Eye (tissue), 1 donor: Measurements from ENCODE around the gene GCH1.

Experiments
- DNase-seq: peaks from one replicate; pipeline ENCODE4 v3.0.0-alpha.2; 2015

Gene GCH1

DNA sequence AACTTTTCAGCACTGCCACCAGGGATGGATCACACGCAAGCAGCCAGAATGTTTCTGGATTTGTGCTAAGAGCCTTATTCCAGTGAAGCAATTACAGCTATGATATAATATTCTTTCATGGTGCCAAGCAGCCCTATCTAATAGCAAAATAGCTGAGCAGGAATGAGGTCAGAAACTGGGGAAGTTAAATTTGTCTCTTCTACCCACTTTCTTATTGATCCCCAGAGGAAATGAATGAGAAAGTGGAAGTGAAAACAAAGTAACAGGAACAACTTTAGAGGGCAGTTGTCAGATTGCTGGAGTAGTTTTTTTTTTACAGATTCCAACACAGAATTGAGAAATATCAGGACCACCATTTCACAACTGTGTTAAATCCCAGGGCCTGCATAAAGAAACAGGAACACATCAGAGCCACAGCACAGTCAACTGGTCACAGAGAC is 44.8 kb downstream of the GCH1 start:
- DNase-seq = no peak

DNA sequence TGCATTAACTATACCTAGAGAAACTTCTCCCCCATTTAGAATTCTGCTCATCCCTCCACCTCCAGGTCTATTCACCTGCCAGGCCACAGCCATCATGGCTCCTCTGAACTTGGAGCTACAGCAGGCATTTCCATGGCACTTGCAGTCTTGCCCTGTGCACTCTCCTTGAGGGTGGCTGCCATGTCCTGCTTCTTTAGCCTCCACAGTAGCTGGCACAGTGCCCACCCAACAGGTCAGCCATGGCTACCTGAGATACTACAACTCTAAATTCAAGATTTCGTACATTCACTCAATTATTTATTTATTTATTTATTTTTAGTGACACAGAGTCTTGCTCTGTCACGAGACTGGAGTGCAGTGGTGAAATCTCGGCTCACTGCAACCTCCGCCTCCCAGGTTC is 46.5 kb downstream of the GCH1 start:
- no peak for DNase-seq

DNA sequence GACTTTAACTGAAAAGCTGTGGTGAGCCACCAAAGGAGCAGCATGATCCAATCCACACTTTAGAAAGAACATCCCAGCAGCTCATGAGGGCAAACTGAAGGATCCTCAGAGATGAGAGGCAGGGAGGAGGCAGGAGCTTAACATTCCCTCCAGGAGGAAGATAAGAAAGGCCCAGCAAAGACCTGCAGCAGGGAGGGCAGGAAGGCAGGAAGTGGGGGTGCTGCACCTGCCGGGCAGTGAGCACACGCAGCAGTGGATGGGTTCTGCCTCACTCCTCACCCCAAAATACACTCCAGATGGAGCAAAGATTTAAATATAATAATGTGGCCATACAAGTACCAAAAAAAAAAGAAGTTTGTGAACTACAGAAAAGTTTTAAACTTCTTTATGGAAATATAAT is 48.4 kb downstream of the GCH1 start:
- no peak for DNase-seq

DNA sequence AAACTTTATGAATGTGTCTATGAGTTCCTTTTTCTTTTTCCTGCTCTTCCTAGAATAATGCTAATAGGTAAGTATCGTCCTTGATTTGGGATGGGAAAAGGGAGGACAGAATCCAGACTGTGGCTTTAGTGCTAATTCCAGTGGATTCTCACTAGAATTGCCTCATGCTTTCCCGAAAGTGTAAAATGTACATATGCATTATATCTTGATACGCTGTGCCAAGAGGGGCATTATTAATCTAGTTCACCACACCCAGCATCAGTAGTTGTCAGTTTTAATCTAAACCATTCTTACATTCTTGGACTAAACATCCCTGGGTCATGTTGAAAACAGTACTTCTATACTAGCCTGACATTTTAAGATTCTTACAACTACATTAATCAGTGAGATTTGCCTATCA is 49.3 kb downstream of the GCH1 start:
- DNase-seq = no peak

DNA sequence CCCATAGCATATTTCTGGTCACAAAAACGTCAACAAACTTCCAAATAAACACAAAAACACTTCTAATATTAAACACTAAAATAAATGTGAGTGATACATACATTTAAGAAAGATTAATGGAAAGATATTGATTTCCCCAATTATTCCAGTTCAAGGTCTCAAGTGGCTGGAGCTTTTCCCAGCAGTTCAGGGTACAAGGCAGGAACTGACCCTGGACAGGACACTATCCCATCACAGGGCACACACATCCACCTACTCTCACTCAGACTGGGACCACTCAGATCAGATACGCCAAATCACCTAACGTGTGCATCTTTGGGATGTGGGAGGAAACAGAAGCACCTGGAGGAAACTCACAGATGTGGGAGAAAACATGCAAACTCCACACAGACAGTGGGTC is 50.4 kb downstream of the GCH1 start:
- no peak for DNase-seq

DNA sequence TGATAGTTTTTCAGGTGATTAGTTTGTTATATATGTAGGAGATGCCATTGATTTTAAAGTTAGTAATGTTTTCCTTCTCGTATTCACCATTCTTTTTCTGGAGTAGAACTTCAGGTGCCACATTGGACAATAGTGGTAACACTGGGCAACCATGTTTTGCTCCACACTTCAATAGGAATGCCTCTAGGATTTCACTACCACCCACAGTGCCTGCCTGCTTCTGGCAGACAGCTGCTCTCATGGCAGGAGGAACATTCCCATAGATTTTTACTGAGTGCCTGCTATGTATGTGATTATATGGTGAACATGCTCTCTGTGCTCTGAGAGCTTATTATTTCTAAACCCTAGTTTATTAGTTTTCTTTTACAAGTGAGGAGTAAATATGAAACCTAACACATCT is 53.7 kb downstream of the GCH1 start:
- DNase-seq = no peak

DNA sequence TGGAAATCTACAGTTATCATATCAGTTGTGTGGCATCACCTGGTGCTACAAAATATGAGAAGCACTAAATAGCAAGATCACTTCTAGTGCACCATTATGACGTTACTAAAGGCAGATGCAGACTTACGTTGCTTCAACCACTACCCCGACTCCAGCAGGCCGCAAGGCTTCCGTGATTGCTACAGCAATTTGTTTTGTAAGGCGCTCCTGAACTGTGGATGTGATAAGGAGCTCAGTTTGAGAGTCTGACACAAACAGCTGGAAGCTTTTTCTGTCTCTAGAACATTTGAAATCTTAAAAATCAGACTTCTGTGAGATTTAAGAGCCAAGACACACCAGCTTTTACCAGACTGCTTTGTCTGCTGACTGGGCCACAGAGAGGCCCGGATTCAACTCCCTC is 57.0 kb downstream of the GCH1 start:
- DNase-seq = no peak

DNA sequence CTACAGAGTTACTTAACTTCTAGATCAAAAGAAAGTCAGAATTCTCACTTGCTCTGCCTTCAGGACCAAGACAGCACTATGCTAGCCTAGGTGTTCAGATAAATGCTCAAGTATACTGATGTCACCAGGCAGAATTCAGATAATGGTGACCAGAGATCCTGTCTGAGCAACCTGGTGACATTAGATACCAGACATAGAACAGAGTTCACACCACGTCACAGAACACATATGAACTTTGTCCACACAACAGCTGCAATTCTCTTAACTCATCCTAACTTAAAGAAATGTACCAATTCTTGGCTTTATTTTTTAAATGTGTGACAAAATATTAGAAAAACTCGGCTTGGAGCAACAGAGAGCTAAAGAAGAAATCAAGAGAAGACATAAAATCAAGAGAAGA is 58.1 kb downstream of the GCH1 start:
- no peak for DNase-seq

DNA sequence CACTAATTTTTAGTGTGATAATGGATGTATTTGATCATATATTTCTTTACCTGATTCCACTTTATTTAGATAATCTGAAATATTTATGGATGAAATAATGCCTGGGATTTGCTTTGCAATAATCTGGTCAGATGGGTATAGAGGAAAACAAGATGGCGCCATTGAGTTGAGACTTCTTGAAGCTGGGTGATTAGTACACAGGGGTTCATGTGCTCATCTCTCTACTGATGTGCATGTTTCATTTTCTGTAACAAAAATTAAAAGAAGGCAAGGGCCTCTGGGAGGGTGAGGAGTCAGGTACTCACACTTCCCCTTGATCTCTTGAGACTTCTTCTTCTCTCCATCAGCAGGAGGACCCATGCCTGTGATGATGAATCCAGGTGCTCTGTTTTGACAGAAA is 61.8 kb downstream of the GCH1 start:
- no peak for DNase-seq

DNA sequence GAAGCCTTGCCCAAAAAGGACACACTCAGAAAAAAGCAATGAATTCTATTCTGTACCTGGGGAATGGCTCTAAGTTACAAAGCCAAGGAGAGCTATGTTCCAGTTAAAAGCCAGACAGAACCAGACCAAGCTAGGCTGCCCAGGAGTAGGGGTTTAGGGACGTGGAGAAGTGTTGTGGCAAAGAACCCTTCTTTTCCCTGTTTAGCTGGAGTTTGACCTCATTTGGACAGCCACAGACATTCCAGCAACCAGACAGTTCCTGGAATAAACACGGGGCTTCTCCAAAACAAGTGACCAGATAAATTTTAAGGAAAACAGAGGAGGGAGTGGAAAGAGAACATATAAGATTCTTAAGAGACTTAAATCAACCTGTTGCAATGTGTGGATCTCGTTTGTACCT is 62.3 kb downstream of the GCH1 start:
- DNase-seq = no peak

DNA sequence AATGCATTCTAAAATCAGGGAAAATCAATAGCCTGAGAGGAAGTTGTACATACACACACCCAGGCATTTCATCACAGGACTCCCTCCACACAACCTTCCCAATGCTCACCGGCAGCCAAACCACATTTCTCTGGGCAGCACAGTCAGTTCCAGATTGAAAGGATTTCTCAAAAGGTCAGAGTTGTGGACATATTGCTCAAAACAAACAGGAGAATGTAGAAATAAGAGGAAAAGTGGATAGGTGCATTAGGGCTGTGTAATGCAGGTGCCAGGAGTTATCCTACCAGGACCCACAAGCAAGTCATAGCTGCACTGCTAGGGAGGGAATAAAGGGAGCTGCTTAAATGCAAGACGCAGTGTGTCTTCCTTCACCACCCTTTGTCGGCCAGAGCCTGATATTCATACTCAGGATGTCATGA is 62.9 kb downstream of the GCH1 start:
- DNase-seq = no peak

DNA sequence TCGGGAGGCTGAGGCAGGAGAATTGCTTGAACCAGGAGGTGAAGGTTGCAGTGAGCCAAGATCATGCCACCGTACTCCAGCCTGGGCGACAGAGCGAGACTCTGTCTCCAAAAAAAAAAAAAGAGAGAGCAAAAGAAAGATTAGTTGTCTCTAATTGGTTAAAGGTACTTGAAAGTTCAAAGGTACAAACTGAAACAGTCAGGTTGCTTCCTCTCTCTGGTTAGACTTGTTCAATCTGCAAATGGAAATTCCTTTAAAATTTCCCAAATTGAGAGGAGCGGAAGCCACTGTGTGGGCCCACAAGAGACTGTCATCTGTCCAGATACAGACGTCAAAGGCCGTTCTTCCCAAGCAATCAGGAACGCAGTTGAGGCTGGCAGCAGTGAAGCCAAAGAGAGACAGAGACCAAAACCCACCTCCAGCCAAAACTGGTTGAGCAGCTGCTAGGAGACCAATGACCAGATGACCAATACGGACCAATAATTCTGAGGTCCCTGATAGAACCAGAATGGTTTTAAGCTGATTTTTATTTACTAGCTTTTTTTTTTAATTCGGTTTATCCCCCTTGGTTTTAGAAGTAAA is 63.6 kb downstream of the GCH1 start:
- no peak for DNase-seq

DNA sequence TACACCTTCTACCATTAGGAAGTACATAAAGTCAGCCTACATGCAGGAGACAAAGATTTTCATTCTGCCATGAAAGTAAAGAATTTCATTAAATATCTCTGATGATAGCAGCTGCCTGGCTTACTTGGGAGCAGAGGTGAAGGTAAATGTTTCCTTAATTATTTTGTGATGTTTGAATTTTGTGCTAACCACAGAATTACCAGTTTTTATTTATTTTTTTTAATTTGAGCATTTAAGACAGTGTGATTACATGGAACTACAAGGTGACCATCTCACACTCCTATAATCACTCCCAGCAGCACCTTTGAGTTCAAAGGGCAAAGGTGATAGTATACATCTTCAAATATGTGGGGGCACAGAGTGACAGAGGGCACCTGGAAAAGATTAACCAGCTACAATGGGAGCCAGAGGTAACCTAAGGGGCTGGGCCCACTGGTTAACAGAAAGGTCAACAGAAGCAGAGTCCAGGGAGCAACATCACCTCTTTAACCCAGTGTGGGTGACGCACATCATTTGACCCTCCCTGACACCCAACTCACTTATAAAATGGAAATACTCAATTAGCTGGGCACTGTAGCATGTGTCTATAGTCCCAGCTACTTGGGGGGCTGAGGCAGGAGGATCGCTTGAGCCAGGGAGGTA is 65.0 kb downstream of the GCH1 start:
- no peak for DNase-seq

DNA sequence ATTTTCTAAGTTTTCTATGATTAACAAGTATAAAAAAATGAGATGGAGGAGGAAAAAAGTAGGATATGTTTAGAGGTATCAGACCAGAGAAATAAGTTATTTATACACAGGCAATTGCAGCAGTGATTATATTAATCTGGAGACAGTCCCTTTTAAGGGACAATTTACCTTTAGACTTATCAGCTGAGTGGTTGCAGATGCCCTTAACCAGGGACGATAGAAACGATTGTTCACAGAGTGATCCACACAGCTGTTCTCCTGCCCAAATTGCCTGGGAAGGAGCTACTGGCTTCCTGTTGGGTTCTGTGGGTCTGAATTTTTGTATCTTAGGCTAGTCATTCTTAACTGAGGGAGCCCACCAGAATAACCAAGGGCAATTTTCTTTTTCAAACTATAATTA is 66.4 kb downstream of the GCH1 start:
- no peak for DNase-seq

DNA sequence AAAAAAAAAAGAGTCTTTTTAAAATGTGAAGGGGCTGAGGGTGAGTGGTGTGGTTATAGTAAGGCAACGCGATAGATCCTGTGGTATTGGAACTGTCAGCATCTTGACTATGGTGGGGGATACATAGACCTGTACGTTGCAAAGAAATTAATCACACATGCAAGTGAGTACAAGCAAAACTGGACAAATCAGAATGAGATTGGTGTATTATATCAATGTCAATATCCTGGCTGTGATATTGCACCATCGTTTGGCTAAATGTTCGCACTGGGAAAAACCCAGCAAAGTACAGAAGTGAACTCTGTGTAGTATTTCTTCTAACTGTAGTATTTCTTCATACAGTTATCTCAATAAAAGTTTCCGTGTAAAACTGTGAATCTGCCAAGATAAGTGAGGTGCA is 67.9 kb downstream of the GCH1 start:
- no peak for DNase-seq

DNA sequence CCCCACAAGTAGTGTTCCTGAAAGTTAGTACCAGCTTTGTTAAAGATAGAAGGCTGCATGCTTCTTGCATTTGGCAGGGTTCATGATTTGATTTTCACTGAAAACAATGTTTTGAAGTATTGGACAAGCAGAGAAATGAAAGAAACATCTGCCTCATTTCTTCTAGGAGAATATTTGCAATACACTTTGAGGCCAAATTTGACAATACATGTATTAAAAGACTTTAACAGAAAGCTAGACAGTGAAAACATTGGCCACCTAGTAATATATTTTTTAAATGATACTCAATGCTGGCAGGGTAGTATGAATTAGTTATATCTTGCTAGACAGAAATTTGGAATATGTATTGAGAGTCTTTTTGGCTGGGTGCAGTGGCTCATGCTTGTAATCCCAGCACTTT is 68.5 kb downstream of the GCH1 start:
- no peak for DNase-seq

DNA sequence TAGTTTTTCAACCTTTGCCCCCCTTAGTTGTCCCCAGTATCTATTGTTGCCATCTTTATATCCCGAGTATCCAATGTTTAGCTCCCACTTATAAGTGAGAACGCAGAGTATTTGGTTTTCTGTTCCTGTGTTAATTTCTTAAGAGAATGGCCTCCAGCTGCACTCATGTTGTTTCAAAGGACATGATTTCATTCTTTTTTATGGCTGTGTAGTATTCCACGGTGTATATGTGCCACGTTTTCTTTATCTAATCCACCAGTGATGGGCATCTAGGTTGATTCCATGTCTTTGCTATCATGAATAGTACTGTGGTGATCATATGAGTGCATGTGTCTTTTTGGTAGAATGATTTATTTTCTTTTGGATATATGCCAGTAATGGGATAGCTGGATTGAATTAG is 72.0 kb downstream of the GCH1 start:
- DNase-seq = no peak

DNA sequence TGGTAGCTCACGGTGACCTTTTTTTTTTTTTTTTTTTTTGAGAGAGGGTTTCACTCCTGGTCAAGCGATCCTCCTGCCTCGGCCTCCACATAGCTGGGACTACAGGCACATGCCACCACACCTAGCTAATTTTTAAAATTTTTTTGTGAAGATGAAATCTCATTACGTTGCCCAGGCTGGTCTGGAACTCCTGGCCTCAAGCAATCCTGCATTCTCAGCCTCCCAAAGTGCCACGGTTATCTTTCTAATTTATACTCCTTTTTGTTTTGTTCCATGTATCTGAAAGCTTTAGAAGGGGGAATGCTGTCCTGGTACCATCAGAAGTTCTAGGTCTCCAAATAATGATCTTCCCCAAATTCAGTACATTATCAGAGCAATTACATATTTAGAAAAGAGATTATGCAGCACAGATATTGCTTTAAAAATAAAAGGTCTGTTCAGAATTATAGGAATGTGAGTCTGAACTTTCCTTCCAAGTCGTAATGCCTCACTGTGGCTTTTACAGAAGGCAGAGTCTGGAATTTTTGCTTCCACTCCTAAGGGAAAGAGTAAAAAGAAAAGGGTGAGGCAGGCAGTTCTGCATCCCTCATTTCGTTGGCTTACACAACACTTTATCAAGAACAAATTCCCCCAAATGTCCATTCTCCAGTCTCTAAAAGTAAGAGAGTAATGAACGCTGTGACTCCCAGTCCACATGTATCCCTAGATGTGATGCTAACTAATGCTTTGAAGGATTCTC is 73.0 kb downstream of the GCH1 start:
- DNase-seq = no peak

DNA sequence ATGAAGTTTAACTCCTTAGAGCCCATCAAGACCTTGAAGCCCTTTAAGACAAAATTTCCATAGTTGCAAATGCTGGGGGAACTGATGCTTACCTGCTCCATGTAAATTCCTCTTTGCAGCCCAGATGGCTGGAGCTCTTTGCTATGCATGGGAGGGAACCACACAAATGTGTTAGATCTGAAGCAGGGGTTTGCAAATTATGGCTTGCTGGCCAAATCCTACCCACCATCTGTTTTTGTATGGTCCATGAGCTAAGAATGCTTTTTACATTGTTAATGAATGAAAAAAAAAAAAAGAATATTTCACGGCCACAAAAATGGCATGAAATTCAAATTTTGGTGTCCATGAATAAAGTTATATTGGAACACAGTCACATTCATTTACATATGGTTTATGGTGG is 74.6 kb downstream of the GCH1 start:
- no peak for DNase-seq

DNA sequence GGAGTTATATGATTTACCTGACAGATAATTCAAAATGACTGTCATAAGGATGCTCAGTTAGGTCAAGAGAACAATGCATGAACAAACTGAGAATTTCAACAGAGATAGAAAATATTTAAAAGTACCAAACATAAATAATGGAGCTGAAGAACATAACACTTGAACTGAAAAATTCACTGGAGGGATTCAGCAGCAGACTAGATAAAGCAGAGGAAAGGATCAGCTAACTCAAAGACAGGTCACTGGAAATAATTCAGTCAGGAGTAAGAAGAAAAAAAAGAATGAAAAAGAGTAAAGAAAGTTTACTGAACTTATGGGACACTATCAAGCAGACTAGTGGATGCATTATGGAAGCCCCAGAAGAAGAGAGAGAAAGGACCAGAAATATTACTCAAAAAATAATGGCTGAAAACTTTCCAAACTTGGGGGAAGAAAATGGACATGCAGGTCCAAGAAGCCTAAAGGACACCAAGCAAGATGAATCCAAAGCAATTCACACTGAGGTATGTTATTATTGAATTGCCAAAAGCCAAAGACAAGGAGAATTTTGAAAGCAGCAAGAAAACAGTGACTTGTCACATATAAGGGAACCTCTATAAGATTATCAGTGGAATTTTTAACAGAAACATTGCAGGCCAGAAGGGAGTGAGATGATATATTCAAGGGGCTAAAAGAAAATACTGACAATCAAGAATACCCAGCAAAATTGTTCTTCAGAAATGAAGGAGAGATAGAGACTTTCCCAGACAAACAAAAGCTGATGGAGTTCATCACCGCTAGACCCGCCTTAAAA is 78.7 kb downstream of the GCH1 start:
- no peak for DNase-seq

DNA sequence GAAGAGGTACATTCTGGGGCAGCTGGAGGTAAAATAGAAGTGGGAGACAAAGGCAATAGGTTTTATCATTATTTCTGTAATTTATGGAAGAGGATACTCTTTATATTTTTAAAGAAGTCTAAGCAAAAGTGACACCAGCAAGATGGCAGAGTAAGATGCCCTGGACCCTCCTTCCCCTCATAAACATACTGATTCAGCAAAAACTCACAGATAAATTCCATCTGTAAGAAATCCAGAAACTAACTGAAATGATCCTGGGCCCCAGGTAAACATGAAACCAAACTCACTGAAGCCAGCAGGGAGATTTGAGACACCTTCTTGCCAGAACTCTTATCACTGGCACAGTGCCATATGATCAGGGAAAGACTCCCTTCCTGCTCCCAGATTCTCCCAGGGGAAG is 79.9 kb downstream of the GCH1 start:
- DNase-seq = no peak

DNA sequence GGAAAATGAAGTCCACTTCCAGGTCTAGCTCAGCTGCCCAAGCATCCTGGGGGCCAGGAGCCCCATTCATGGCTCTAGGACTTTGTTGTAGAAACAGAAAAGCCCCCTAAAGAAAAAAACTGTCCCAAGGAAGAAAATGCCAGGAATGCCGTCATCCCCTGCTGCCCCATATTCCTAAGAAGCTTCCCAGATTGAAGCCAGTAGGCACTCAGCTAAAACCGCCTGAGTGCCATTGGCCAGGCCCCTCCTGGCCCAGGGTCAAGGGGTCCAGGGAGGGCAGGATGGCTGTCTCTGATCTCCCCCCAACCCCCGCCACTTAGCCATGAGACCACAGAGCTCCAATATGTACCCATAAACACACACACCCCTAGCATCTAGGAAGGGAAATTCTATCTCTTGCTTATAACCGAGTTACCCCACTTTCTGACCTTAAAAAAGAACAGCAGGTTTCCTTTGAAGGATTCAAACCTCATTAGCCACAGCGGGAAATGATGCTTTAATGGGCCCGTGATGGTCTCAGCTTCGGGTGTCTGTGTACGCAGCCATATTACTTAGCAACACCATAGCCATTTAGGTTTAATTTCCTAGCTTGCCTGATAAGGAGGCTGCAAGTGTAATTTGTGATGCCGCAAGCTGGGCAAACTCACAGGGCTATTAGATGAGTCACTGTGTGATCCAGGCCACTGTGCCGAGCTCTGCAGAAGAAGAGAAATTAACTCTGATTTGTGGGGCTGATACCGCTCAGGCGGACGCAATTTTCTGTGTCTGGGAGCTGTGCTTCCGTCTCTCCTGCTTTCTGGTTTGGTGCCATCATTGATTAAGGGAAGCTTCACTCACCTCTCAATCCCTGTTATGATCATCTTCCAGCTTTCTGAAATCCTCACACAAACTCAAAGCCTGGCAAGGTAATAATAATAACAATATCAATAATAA is 84.2 kb downstream of the GCH1 start:
- peak; percentile 82 for DNase-seq

DNA sequence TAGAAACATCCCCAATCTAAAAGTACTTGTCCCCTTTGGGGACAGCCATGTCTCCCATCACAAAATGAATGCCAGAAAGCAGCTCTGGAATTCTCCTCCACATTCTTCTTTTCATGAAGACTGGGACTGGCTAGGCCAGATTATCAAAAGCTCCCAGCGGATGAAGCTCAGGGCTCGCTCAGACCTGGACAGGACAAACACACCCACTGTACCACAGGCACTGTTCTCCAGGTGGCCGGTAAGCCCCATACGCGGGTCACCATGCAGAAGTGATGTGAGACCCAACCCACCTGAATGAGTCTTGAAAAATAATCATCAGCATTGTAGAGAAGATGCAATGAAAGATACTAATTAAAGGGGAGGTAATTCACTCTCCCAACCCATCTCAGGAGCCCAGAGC is 85.1 kb downstream of the GCH1 start:
- DNase-seq = no peak
